Choroid plexus epithelial cell (primary cell): ENCODE measurements around the gene PAX3.

Experiments
- DNase-seq: peaks from one replicate; pipeline ENCODE4 v3.0.0-alpha.2; 2010; ENCODE audit warnings: low read depth
- H3K4me3 ChIP-seq: 2 replicates; pipeline ENCODE4 v1.5.1; 2011; ENCODE audit warnings: low read depth, mild to moderate bottlenecking, control low read depth, low read length, moderate library complexity
- CTCF ChIP-seq: conservative IDR thresholded peaks from 2 replicates; pipeline ENCODE4 v1.5.1; 2011; ENCODE audit warnings: low read depth, mild to moderate bottlenecking, control low read depth, inconsistent platforms, low read length, moderate library complexity

Gene PAX3

GRCh38 chr2:222298311-222299150 lies at the start of gene PAX3:
TSS of gene PAX3 (minus strand) at chr2:222298998. CDS start at chr2:222298615, 383 bp downstream.
- no peak within 1 kb of the TSS for H3K4me3 ChIP-seq
- no peak for TF ChIP-seq CTCF
- no peak for DNase-seq

DNA sequence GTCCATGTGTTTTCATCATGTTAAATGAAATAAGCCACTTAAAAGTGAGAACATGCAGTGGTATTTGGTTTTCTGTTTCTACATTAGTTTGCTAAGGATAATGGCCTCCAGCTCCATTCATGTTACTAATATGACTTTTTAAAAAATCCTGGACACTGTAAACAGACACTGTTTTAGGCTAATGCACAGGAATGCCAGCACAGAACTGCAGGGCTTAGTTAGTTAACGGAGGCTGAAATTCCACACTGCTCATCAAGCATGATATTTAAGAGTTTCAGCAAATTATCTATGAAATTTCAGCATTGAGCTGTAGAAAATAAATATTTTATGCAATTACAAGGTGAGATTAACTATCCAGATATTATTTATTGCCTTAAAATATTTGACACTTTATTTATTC lies 42.5 kb upstream of the PAX3 start:
- H3K4me3 ChIP-seq = no peak overlapping the region
- TF ChIP-seq CTCF = no peak
- no peak for DNase-seq

- no peak for TF ChIP-seq CTCF
- H3K4me3 ChIP-seq = no peak overlapping the region
- DNase-seq = no peak
These were observed 39.6 kb upstream of the PAX3 start for GRCh38 chr2:222338374-222338773.

DNA sequence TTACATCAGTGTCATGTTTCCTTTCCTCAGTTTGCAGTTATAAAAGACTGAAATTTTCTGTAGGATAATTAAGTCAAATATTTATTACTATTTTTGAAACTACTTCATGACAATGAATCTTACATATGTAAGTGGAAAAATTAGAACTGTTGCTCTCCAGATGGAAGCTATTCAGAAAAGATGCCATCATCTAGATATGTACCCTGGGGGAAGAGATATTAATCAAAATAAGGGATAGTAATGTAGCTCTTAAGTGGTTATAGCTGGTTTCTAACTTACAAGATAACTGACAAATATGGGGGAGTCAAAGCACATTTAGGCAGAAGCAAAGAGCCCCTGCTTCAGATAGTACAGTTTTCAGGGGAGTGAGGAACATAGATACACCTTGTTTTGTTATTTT lies 38.1 kb upstream of the PAX3 start:
- no peak for TF ChIP-seq CTCF
- no peak for DNase-seq
- no peak overlapping the region for H3K4me3 ChIP-seq

- H3K4me3 ChIP-seq = no peak overlapping the region
- no peak for TF ChIP-seq CTCF
- DNase-seq = no peak
These were observed 37.6 kb upstream of the PAX3 start for GRCh38 chr2:222336442-222336841.

DNA sequence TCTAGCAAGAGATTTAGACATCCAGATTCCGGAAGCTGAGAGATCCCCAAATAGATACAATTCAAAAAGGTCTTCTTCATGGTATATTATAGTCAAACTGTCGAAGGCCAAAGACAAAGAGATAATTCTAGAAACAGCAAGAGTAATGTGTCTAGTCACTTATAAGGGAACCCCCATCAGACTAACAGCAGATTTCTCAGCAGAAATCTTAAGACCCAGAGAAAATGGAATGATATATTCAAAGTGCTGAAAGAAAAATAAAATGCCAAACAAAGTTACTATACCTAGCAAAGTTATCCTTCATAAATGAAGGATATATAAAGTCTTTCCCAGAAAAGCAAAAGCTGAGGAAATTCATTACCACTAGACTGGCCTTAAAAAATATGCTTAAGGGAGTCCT lies 36.1 kb upstream of the PAX3 start:
- no peak overlapping the region for H3K4me3 ChIP-seq
- no peak for TF ChIP-seq CTCF
- no peak for DNase-seq

DNA sequence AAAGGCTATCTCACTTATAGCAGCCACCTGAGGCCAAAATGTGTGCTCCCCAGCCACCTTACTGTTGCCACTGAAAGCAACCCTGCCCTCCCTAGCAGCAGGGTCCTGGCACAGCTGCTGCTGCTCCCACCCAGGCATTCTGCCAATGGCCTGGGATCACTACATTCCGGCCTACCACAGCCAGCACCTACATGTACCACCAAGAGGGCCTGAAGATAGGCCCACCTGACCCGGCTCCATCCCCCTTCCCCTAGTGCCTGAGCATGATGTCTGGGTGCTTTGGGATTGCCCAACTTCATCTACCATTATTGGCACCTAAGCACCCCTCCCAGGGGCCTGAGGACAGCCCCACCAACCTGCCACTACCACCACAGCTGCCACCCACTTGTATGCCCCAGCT lies 34.6 kb upstream of the PAX3 start:
- no peak for TF ChIP-seq CTCF
- DNase-seq = no peak
- no peak overlapping the region for H3K4me3 ChIP-seq
